ENCODE results near the gene AUTS2. TPM values are rescaled to one million over a fixed set of nuclear protein-coding genes. Genes with fewer than 3 reads are reported as not detected.

The AUTS2 gene
- total and polyA plus RNA-seq, 2 experiments from 2014 or later, result 32.0 to 91.0 TPM

DNA sequence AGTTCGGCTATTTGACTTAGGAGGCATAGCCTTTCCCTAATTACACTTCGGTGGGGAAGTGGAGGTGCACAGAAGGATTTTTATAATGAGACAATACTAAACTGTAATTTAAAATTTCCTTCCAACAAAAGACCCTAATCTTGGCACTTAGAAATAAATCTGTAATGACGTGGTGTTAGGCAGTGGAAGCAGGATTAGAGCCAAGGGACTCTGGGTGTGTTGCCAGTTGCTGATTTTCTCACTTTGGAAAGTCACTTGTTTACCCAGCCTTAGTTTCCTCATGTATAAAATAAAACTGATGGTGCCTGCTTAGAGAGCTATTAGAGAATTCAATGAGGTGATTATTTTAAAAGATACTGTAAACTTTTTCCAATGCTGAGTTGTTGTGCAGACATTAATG, 287.2 kb downstream of the AUTS2 start (continued):
- TF ChIP-seq, protein P1, sequence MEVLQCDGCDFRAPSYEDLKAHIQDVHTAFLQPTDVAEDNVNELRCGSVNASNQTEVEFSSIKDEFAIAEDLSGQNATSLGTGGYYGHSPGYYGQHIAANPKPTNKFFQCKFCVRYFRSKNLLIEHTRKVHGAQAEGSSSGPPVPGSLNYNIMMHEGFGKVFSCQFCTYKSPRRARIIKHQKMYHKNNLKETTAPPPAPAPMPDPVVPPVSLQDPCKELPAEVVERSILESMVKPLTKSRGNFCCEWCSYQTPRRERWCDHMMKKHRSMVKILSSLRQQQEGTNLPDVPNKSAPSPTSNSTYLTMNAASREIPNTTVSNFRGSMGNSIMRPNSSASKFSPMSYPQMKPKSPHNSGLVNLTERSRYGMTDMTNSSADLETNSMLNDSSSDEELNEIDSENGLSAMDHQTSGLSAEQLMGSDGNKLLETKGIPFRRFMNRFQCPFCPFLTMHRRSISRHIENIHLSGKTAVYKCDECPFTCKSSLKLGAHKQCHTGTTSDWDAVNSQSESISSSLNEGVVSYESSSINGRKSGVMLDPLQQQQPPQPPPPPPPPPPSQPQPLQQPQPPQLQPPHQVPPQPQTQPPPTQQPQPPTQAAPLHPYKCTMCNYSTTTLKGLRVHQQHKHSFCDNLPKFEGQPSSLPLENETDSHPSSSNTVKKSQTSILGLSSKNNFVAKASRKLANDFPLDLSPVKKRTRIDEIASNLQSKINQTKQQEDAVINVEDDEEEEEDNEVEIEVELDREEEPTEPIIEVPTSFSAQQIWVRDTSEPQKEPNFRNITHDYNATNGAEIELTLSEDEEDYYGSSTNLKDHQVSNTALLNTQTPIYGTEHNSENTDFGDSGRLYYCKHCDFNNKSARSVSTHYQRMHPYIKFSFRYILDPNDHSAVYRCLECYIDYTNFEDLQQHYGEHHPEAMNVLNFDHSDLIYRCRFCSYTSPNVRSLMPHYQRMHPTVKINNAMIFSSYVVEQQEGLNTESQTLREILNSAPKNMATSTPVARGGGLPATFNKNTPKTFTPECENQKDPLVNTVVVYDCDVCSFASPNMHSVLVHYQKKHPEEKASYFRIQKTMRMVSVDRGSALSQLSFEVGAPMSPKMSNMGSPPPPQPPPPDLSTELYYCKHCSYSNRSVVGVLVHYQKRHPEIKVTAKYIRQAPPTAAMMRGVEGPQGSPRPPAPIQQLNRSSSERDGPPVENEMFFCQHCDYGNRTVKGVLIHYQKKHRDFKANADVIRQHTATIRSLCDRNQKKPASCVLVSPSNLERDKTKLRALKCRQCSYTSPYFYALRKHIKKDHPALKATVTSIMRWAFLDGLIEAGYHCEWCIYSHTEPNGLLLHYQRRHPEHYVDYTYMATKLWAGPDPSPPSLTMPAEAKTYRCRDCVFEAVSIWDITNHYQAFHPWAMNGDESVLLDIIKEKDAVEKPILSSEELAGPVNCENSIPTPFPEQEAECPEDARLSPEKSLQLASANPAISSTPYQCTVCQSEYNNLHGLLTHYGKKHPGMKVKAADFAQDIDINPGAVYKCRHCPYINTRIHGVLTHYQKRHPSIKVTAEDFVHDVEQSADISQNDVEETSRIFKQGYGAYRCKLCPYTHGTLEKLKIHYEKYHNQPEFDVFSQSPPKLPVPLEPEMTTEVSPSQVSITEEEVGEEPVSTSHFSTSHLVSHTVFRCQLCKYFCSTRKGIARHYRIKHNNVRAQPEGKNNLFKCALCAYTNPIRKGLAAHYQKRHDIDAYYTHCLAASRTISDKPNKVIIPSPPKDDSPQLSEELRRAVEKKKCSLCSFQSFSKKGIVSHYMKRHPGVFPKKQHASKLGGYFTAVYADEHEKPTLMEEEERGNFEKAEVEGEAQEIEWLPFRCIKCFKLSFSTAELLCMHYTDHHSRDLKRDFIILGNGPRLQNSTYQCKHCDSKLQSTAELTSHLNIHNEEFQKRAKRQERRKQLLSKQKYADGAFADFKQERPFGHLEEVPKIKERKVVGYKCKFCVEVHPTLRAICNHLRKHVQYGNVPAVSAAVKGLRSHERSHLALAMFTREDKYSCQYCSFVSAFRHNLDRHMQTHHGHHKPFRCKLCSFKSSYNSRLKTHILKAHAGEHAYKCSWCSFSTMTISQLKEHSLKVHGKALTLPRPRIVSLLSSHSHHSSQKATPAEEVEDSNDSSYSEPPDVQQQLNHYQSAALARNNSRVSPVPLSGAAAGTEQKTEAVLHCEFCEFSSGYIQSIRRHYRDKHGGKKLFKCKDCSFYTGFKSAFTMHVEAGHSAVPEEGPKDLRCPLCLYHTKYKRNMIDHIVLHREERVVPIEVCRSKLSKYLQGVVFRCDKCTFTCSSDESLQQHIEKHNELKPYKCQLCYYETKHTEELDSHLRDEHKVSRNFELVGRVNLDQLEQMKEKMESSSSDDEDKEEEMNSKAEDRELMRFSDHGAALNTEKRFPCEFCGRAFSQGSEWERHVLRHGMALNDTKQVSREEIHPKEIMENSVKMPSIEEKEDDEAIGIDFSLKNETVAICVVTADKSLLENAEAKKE (CRISPR knock-in tag; IDR thresholded peaks at IDR 0.05), result no peak
- TF ChIP-seq ZNF331 (CRISPR knock-in tag; IDR thresholded peaks at IDR 0.05; ENCODE audit: low read depth), result no peak
- TF ChIP-seq, protein P2, sequence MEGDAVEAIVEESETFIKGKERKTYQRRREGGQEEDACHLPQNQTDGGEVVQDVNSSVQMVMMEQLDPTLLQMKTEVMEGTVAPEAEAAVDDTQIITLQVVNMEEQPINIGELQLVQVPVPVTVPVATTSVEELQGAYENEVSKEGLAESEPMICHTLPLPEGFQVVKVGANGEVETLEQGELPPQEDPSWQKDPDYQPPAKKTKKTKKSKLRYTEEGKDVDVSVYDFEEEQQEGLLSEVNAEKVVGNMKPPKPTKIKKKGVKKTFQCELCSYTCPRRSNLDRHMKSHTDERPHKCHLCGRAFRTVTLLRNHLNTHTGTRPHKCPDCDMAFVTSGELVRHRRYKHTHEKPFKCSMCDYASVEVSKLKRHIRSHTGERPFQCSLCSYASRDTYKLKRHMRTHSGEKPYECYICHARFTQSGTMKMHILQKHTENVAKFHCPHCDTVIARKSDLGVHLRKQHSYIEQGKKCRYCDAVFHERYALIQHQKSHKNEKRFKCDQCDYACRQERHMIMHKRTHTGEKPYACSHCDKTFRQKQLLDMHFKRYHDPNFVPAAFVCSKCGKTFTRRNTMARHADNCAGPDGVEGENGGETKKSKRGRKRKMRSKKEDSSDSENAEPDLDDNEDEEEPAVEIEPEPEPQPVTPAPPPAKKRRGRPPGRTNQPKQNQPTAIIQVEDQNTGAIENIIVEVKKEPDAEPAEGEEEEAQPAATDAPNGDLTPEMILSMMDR (conservative IDR thresholded peaks at IDR 0.05; ENCODE audit: low read depth in 2 of 2), result no peak

DNA sequence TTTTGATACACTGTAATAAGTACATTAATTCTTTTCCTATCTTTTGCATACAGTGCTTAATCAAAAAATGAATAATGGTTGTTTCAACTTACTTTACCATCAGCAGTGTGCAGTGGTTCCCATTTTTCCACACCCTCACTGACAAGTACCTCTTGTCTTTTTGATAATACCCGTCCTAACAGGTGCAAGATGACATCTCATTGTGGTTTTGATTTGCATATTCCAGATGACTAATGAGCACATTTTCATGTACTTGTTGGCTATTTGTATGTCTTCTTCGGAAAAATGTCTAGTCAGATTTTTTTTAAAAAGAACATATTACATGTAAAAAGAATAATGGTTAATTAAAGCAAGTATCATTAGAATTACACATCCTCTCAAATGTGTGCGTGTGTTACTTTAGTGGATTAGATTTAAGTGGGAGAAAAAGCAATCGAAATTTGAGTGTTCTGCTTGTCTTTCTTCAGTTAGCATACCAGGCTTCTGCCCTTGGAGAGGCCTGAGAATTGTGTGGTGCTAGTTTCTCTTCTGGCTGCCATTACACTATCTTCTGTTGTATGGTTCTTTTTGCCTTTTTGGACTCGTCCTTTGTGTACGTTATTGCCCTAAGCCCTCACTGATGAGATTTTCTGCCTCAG, 291.2 kb downstream of the AUTS2 start:
- Histone ChIP-seq H3K79me2 (replicated peaks; ENCODE audit: insufficient read depth) (no peaks in the 10 kb centered on the region), H3K36me3 (ENCODE audit: insufficient read depth) (no peaks in the 10 kb centered on the region), H3K27ac (ENCODE audit: low read depth) (no peak overlapping the region), H3K4me2 (no peak overlapping the region), H4K20me1 (replicated peaks; ENCODE audit: insufficient read depth) (no peaks in the 10 kb centered on the region), H3K4me1 (ENCODE audit: insufficient read depth) (peaks cover 6% of the 10 kb centered on the region), H3F3A (replicated peaks; ENCODE audit: low read depth) (no peaks in the 10 kb centered on the region), H2AFZ (no peak overlapping the region; the same call in 1 of the 2 replicates), H3K9me2 (ENCODE audit: insufficient read depth) (no peaks in the 10 kb centered on the region), H3K4me3 (no peak overlapping the region), H3K27me3 (ENCODE audit: insufficient read depth) (no peaks in the 10 kb centered on the region)
- peaks cover 3% of the 10 kb centered on the region for H3K27me3 Mint-ChIP-seq (ENCODE audit: insufficient read depth, low read depth, poor library complexity)
- no peaks in the 10 kb centered on the region for H3K9me3 Mint-ChIP-seq
- ATAC-seq, result no peak
- peaks cover 16% of the 10 kb centered on the region; the same call in 2 of the 3 replicates for H3K4me1 Mint-ChIP-seq
- H3K4me3 Mint-ChIP-seq, result no peak overlapping the region
- no peak overlapping the region for H3K27ac Mint-ChIP-seq
- H3K36me3 Mint-ChIP-seq (ENCODE audit: low read depth), result no peaks in the 10 kb centered on the region
- DNase-seq (ENCODE audit: low spot score), result no peak
- TF ChIP-seq NANOG (IDR thresholded peaks at IDR 0.05; ENCODE audit: borderline replicate concordance), result no peak
- TF ChIP-seq ZNF331 (CRISPR knock-in tag; IDR thresholded peaks at IDR 0.05; ENCODE audit: low read depth), result no peak
- TF ChIP-seq JUNB (IDR thresholded peaks at IDR 0.05; ENCODE audit: unreplicated experiment), result no peak
- TF ChIP-seq, protein P3, sequence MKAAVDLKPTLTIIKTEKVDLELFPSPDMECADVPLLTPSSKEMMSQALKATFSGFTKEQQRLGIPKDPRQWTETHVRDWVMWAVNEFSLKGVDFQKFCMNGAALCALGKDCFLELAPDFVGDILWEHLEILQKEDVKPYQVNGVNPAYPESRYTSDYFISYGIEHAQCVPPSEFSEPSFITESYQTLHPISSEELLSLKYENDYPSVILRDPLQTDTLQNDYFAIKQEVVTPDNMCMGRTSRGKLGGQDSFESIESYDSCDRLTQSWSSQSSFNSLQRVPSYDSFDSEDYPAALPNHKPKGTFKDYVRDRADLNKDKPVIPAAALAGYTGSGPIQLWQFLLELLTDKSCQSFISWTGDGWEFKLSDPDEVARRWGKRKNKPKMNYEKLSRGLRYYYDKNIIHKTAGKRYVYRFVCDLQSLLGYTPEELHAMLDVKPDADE (IDR thresholded peaks at IDR 0.05), result no peak
- no peak for TF ChIP-seq CREB1 (CRISPR knock-in tag; IDR thresholded peaks at IDR 0.05; ENCODE audit: low read depth)
- no peak for TF ChIP-seq ZNF114 (CRISPR knock-in tag; IDR thresholded peaks at IDR 0.05)
- TF ChIP-seq, protein P4, sequence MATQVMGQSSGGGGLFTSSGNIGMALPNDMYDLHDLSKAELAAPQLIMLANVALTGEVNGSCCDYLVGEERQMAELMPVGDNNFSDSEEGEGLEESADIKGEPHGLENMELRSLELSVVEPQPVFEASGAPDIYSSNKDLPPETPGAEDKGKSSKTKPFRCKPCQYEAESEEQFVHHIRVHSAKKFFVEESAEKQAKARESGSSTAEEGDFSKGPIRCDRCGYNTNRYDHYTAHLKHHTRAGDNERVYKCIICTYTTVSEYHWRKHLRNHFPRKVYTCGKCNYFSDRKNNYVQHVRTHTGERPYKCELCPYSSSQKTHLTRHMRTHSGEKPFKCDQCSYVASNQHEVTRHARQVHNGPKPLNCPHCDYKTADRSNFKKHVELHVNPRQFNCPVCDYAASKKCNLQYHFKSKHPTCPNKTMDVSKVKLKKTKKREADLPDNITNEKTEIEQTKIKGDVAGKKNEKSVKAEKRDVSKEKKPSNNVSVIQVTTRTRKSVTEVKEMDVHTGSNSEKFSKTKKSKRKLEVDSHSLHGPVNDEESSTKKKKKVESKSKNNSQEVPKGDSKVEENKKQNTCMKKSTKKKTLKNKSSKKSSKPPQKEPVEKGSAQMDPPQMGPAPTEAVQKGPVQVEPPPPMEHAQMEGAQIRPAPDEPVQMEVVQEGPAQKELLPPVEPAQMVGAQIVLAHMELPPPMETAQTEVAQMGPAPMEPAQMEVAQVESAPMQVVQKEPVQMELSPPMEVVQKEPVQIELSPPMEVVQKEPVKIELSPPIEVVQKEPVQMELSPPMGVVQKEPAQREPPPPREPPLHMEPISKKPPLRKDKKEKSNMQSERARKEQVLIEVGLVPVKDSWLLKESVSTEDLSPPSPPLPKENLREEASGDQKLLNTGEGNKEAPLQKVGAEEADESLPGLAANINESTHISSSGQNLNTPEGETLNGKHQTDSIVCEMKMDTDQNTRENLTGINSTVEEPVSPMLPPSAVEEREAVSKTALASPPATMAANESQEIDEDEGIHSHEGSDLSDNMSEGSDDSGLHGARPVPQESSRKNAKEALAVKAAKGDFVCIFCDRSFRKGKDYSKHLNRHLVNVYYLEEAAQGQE (IDR thresholded peaks at IDR 0.05; ENCODE audit: unreplicated experiment), result no peak
- TF ChIP-seq, protein P2 (conservative IDR thresholded peaks at IDR 0.05; ENCODE audit: low read depth in 2 of 2), result no peak

Data from GM23338 (cell line).